GM19468 (cell line): ENCODE data around the gene BUD13.
"Not testable (repeated sequence)": the region's sequence is repeated elsewhere in the genome, so short reads cannot be mapped to it uniquely, and the experiment has no call there.

Experiments
- ATAC-seq: cut with Tn5 transposase; IDR thresholded peaks from one replicate; pipeline ENCODE4 v1.9.1; 2021; ENCODE audit warnings: mild to moderate bottlenecking, moderate library complexity, moderate number of reproducible peaks; ENCODE audit not compliant: unreplicated experiment; ENCODE audit errors: extremely low read depth

The BUD13 gene

GRCh38 chr11:116773203-116774097, 663 bp upstream of the BUD13 start:
- no peak for ATAC-seq

GRCh38 chr11:116771935-116772334, 852 bp downstream of the BUD13 start:
- no peak for ATAC-seq

GRCh38 chr11:116762132-116762531, 10.7 kb downstream of the BUD13 start:
- ATAC-seq, result no peak

- not testable (repeated sequence) for ATAC-seq
These were observed 16.7 kb downstream of the BUD13 start for GRCh38 chr11:116756044-116756443.

- no peak for ATAC-seq
These were observed 22.6 kb downstream of the BUD13 start for GRCh38 chr11:116750070-116750718.

GRCh38 chr11:116742104-116742503, 30.7 kb downstream of the BUD13 start:
- no peak for ATAC-seq

GRCh38 chr11:116740741-116741140, 32.0 kb downstream of the BUD13 start:
- ATAC-seq, result no peak

GRCh38 chr11:116738975-116739374, 33.8 kb downstream of the BUD13 start:
- ATAC-seq, result no peak

GRCh38 chr11:116736763-116737162, 36.0 kb downstream of the BUD13 start:
- ATAC-seq, result no peak

- ATAC-seq, result no peak
These were observed 38.7 kb downstream of the BUD13 start for GRCh38 chr11:116733969-116734508.

GRCh38 chr11:116733043-116733755, 39.6 kb downstream of the BUD13 start:
- ATAC-seq, result no peak

GRCh38 chr11:116732271-116733042, 40.3 kb downstream of the BUD13 start:
- no peak for ATAC-seq

- no peak for ATAC-seq
These were observed 41.0 kb downstream of the BUD13 start for GRCh38 chr11:116731821-116732220.

- ATAC-seq, result no peak
These were observed 41.6 kb downstream of the BUD13 start for GRCh38 chr11:116731097-116731761.

- ATAC-seq, result no peak
These were observed 42.2 kb downstream of the BUD13 start for GRCh38 chr11:116730601-116731000.

GRCh38 chr11:116730241-116730561, 42.6 kb downstream of the BUD13 start:
- no peak for ATAC-seq

- ATAC-seq, result no peak
These were observed 43.1 kb downstream of the BUD13 start for GRCh38 chr11:116729501-116730240.

- no peak for ATAC-seq
These were observed 44.8 kb downstream of the BUD13 start for GRCh38 chr11:116727990-116728389.
